Ammon's horn (tissue), 1 donor: ENCODE results near the gene SPNS3.

Source experiments
- DNase-seq: peaks from one replicate; pipeline ENCODE4 v3.0.0-alpha.2; 2016; ENCODE audit warnings: low spot score

Gene SPNS3

DNA sequence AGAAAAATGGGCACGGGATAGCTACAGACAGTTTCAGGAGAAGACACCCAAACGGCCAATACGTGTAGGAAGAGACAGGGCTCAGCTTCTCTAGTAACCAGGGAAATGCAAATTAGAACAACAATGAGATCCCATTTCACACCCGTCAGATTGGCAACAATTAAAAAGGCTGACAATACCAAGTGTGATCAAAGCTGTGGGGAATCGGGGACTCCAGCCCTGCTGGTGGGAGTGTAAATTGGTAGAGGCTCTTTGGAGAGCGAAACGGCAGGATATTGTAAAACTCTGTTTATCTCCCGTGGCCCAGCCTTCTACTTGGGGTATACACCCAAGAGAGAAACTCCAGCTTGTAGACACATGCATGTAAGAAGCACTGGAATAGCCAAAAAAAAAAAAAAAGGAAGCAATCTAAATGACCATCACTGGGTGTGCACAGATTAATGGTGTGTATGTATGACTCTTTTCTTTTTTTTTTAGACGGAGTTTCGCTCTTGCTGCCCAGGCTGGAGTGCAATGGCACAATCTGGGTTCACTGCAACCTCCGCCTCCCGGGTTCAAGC lies 93.9 kb downstream of the SPNS3 start:
- DNase-seq: peak; percentile 48

DNA sequence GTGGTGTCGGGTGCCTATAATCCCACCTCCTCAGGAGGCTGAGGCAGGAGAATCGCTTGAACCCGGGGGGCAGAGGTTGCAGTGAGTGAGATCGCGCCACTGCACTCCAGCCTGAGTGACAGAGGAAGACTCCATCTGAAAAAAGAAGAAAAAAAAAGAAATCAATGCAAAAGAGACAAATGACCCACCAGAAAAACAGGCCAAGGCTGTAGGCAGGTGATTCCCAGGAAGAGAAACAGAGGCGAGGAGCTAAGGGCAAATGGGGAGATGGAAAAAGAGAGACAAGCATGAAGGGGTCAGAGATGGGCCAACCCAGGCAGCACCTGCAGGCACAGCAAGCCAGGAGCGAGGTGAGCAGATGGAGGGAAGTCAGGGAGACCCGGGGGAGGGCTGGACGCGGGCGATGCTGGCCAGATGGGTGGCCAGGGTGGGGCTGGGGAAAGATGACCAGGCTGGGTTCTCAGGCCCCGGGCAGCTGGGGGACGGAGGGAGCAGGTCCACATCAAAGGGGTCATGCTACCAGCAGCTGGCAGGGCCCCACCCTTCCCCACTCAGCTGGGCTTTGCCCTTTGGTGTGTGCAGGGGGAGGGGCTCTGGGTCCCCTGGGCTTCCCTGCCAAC lies 95.9 kb downstream of the SPNS3 start:
- no peak for DNase-seq

GRCh38 chr17:4530799-4531730 lies 97.3 kb downstream of the SPNS3 start:
- no peak for DNase-seq

DNA sequence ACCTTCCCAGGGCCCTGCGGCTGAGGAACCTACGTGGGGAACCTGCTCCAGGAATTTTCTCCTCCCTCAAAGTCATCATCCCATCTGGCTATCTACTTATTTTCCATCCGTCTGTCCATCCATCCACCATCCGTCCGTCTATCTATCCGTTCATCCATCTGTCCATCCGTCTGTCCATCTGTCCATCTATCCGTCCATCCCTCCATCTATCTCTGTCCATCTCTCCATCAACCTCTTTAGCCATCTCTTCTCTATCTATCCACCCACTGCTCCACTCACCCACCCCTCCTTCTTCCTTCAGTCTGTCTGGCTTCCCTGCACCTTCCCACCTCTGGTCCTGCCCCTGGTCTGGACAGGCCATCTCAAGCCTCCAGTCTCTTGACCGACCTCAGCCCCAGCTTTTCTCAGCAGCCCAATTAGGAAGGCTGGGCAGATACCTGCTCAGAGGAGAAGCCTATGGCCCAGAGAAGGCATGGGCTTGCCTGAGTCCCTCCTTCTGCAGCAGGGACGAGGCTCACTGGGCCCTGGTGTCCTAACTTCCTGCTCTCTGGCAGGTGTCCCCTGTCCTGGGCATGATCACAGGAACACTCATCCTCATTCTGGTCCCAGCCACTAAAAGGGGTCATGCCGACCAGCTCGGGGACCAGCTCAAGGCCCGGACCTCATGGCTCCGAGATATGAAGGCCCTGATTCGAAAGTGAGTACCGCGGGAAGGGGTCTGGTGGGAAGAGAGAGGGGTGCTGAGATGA lies 98.4 kb downstream of the SPNS3 start:
- DNase-seq: no peak

GRCh38 chr17:4532860-4533522 lies 99.3 kb downstream of the SPNS3 start:
- DNase-seq: no peak

DNA sequence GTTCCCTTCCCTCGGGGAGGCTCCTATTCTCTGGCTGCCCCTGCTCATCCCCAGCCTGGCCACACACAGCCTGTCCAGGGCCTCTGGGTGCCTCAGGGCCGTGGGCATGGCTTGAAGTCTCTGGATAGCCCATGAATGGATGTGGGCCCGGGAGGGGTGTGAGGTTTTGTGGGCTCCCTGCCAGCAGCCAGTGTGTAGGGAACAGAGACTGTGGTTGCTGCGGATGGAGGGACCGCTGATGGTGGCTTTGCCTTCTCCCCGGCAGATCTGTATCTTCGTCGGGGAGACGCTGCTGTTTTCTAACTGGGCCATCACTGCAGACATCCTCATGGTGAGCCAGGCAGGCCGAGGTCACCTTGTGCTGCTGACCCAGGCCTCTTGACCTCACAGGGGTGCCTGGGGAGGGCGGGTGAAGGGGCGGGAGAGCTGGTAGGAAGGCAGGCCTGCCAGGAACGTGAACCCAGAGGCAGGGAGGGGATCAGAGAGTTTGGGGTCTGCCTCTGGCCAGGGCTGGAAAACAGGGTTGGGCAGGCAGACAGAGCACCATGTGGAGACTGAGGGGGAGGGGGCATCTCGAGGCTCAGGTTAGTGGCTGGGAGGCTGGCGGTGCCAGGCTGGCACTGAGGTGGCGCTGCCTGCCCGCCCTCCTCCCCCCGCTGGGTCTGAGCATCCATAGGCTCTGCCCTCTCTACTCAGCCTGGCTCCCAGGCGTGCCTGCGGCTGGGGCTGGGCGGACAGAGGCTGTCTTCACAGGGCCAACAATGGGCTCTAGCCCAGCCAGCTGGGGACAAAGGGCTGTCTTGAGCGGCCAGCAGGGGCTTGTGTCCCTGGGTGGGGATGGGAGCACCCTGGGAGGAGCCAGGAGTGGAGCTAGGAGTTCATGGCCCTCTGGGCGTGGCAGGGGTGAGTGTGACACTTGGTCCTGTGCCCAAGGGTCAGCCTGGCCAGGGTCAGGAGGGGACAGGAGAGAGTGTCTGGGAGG lies 100.1 kb downstream of the SPNS3 start:
- peak; percentile 97 for DNase-seq

- DNase-seq: peak; percentile 64
These were observed 100.8 kb downstream of the SPNS3 start for GRCh38 chr17:4534515-4534914.

DNA sequence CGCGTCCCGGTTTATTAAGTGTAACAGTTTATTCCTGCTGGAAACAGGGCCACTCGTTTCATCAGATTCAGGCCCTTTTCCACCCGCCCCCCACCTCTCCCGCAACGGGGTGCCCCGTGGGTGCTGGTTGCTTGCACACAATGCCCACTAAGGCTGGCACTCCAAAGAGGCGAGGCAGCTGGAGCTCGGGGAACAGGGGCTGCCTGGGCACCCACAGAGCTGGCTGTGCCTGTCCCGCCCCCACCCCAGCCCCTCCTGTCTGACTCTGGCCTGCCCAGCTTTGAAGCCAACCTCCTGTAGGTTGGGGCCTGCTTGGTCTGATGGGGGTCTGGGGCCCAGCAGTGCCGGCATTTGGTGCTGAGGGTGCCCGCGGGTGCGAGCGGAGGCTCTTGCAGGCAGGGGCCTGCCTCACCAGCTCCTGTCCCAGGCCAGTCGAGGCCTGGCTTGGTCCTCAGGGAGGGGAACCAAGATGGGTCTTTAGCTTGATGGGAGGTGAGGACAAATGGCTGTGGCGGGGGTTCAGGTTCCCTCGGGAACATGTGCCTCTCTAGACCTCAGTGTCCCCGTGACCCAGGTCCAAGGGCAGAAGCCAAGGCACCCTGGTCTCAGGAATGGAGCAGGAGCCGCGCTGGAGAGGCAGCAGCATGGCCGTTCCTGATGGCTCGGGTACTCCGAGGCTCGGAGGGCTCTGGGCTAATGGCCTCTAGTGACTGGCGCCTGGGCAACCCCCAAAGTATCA lies 101.4 kb downstream of the SPNS3 start:
- peak; percentile 36 for DNase-seq

- DNase-seq: no peak
These were observed 102.0 kb downstream of the SPNS3 start for GRCh38 chr17:4535667-4536258.

DNA sequence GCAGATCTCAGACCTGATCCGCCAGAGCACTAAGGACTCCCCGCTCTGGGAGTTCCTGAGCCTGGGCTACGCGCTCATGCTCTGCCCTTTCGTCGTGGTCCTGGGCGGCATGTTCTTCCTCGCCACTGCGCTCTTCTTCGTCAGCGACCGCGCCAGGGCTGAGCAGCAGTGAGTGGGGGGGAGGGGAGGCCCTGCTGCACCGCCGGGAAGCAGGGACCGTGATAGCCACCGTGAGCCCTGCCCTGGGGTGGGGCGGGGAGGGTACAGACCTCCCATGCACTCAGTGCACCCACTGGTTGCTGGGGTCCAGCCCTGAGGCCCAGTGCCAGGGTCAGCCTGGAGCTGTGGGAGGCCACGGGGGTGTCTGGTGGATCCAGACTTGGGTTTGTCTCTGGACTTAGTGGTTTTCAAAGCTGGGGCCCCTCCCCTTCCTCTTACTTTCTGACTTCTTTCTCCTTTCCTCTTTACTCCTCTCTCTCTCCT lies 102.6 kb downstream of the SPNS3 start:
- peak; percentile 54 for DNase-seq

GRCh38 chr17:4536742-4537411 lies 103.1 kb downstream of the SPNS3 start:
- no peak for DNase-seq
